ENCODE measurements around the gene STARD7.

GRCh38 chr2:96184188-96184587 is 24.4 kb downstream of the STARD7 start:
- no peak for TF ChIP-seq CTCF (IDR thresholded peaks at IDR 0.05)
- TF ChIP-seq POLR2A (IDR thresholded peaks at IDR 0.05), result no peak
- TF ChIP-seq EP300 (IDR thresholded peaks at IDR 0.05), result no peak
- no peak for TF ChIP-seq POLR2AphosphoS5 (IDR thresholded peaks at IDR 0.05)

Measured in gastroesophageal sphincter (tissue), 3 donors.